ENCODE results near the gene GOSR2. TPM values are rescaled to one million over a fixed set of nuclear protein-coding genes. Genes with fewer than 3 reads are reported as not detected.

Gene GOSR2
- total and polyA plus RNA-seq, 2 of the 4 experiments (the other 2 are of a cell fraction), result 63.4 to 75.6 TPM

GRCh38 chr17:46881015-46881414 is 41.9 kb upstream of the GOSR2 start:
- Histone ChIP-seq H3K14ac (replicated peaks; ENCODE audit: low read depth, low read length) (no peak overlapping the region), H2AFZ (replicated peaks; ENCODE audit: low read length, poor library complexity) (no peak overlapping the region), H2BK120ac (ENCODE audit: low read depth, low read length) (no peak overlapping the region), H3K79me1 (ENCODE audit: low read depth in 1 of 2, low read length in 2 of 2) (no peaks in the 10 kb centered on the region), H3K27ac (ENCODE audit: insufficient read depth, low read length) (no peak overlapping the region), H3K23ac (ENCODE audit: low read depth, low read length) (no peak overlapping the region), H3K27me3 (ENCODE audit: control insufficient read depth, insufficient read depth, low read length) (peaks cover 53% of the 10 kb centered on the region), H3K36me3 (ENCODE audit: control insufficient read depth, insufficient read depth, low read length) (no peaks in the 10 kb centered on the region), H3K9me3 (ENCODE audit: control insufficient read depth, insufficient read depth, low read length) (no peaks in the 10 kb centered on the region), H2AK5ac (ENCODE audit: low read depth, low read length) (no peak overlapping the region), H2BK20ac (ENCODE audit: low read depth, low read length) (no peak overlapping the region), H4K91ac (ENCODE audit: insufficient read depth, low read depth, low read length) (no peak overlapping the region), H3K56ac (ENCODE audit: extremely low read depth, insufficient read depth, low read length) (no peak overlapping the region), H3K4ac (ENCODE audit: low read depth, low read length) (no peak overlapping the region), H4K8ac (ENCODE audit: low read depth in 2 of 2, low read length in 2 of 2) (no peak overlapping the region), H2AK9ac (replicated peaks; ENCODE audit: low read depth, low read length, poor library complexity) (no peak overlapping the region), H4K5ac (ENCODE audit: low read depth, low read length) (no peak overlapping the region), H3K4me2 (ENCODE audit: low read depth, low read length) (no peak overlapping the region), H2BK5ac (ENCODE audit: low read depth, low read length, poor library complexity, severe bottlenecking) (no peak overlapping the region), H2BK15ac (ENCODE audit: low read depth, low read length) (no peak overlapping the region), H3K4me1 (ENCODE audit: control insufficient read depth, insufficient read depth, low read length) (no peaks in the 10 kb centered on the region), H3K18ac (ENCODE audit: low read depth, low read length) (no peak overlapping the region), H3K4me3 (ENCODE audit: insufficient read depth, low read depth, low read length) (no peak overlapping the region), H3K9me1 (ENCODE audit: insufficient read depth, low read length) (no peaks in the 10 kb centered on the region), H4K20me1 (ENCODE audit: insufficient read depth, low read length) (no peaks in the 10 kb centered on the region), H3K9ac (ENCODE audit: low read depth, low read length) (no peak overlapping the region)
- intact Hi-C loops (cut with micrococcal nuclease) (no loop called here), in situ Hi-C loops (cut with MboI; ENCODE audit: low sequenced_read_pairs) (no loop called here), dilution Hi-C loops (cut with HindIII; ENCODE audit: low sequenced_read_pairs, unreplicated experiment) (no loop called here)
- no CpG with 5 or more reads among the region's 5 CpGs for WGBS, 2 experiments (ENCODE audit: extremely low coverage in 2 of 2, insufficient read length in 1 of 2)
- no peak for DNase-seq
- ATAC-seq (ENCODE audit: low read depth), result no peak
- TF ChIP-seq USF2 (IDR thresholded peaks at IDR 0.05; ENCODE audit: low read depth, low read length) (no peak), MXI1 (IDR thresholded peaks at IDR 0.05; ENCODE audit: borderline replicate concordance, low read depth, low read length) (no peak)
- POLR2A ChIA-PET (ENCODE audit: unreplicated experiment), result no interaction called here
- CTCF ChIA-PET, result interaction anchor here (0.8 kb wide), 1 partner anchor 8 kb away, joined by 3 read pairs; no protein-coding TSS in a partner anchor
- BruUV-seq (replicated peaks), result no TSS peak
